GM19043 (cell line): Measurements from ENCODE around the gene TMC3.

ENCODE experiments used
- ATAC-seq: cut with Tn5 transposase; IDR thresholded peaks from one replicate; pipeline ENCODE4 v1.9.1; 2021; ENCODE audit warnings: low read depth; ENCODE audit not compliant: unreplicated experiment

The TMC3 gene

DNA sequence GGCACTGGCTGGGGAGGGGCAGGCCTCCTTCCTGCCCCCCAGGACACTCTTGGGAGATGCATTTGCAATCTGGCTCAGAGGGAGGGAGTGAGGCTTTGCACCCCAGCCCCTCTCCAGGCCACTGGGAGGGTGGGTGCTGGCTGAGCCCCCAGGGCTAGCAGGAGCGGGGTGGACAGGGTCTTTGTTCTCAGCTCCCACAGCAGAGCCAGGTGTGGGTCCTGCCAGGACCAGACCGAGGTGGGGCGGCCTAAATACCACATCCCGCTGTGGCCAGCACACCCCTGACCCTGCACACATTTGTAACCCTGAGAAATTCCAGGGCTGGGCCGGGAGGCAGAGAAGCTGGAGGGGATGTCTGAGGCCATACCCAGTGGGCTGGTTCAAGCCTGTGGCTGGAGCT is 91.1 kb downstream of the TMC3 start:
- ATAC-seq, result no peak

- no peak for ATAC-seq
Observed at GRCh38 chr15:81282606-81282895, 91.5 kb downstream of the TMC3 start.

- ATAC-seq, result no peak
Observed at GRCh38 chr15:81281766-81282605, 92.0 kb downstream of the TMC3 start.

GRCh38 chr15:81281456-81281735 is 92.6 kb downstream of the TMC3 start:
- ATAC-seq, result no peak
